ENCODE measurements around the gene UST. TPM values are rescaled to one million over a fixed set of nuclear protein-coding genes. Genes with fewer than 3 reads are reported as not detected.

Gene UST
- total RNA-seq, 4 donors from 2014 or later: 2.3 to 8.4 (median 2.8) TPM

DNA sequence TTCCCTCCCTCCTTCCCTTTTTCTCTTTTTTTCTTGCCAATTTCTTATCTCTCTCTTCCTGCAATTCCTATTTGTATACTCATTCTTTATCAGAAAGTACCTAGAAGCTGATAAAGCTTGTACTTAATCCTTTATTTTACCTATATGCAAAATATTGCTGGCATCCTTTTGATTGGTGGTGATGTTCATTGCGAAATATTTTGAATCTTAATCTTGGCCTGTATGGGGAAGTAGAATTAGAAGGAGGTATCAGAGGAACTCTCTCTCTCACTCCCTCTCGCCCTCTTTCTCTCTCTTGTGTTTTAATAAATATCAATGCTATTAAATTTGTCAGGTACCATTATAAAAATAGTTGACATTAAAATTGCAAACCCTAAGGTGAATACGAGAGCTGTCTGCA lies 52.8 kb downstream of the UST start:
- Histone ChIP-seq H3K4me3 (no peak overlapping the region), H3K9me3 (no peaks in the 10 kb centered on the region), H3K4me1 (no peaks in the 10 kb centered on the region), H3K27ac (no peak overlapping the region), H3K27me3 (no peaks in the 10 kb centered on the region), H3K36me3 (no peaks in the 10 kb centered on the region)
- ATAC-seq (no peak), DNase-seq (no peak)
- intact Hi-C loops (cut with DNase I; ENCODE audit: low total_unique reads): no loop called here
- in situ Hi-C loops (cut with MboI; ENCODE audit: low sequenced_read_pairs in 4 of 4): no loop called here
- TF ChIP-seq CTCF (IDR thresholded peaks at IDR 0.05 in 4 of 5, conservative IDR thresholded peaks at IDR 0.05 in 1 of 5) (no peak), POLR2A (IDR thresholded peaks at IDR 0.05) (no peak)

DNA sequence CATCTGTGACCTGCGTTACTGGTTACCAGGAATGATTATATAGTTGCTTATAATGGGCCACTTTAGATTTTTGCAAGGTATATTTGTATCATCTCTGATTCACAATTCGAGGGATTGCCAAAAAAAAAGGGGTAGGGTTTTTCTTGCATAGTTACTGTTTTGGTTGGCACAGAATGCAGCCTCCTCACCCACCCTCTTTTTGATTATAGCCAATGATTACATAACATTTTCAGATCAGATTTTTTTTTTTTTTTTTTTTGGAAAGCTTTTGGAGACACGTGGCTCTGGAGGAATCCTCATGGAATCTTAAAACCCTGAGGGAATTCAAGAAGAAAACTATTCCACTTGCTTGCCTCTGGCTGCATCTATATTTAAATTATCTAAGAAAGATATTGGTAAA lies 53.7 kb downstream of the UST start:
- in situ Hi-C loops (cut with MboI; ENCODE audit: low sequenced_read_pairs in 4 of 4) (no loop called here), intact Hi-C loops (cut with DNase I; ENCODE audit: low total_unique reads) (no loop called here)
- Histone ChIP-seq H3K27ac (no peak overlapping the region), H3K27me3 (no peaks in the 10 kb centered on the region), H3K4me1 (no peaks in the 10 kb centered on the region), H3K4me3 (no peak overlapping the region), H3K36me3 (no peaks in the 10 kb centered on the region), H3K9me3 (no peaks in the 10 kb centered on the region)
- ATAC-seq (no peak), DNase-seq (no peak)
- no peak for TF ChIP-seq POLR2A (IDR thresholded peaks at IDR 0.05)
- TF ChIP-seq CTCF (IDR thresholded peaks at IDR 0.05 in 4 of 5, conservative IDR thresholded peaks at IDR 0.05 in 1 of 5): no peak

DNA sequence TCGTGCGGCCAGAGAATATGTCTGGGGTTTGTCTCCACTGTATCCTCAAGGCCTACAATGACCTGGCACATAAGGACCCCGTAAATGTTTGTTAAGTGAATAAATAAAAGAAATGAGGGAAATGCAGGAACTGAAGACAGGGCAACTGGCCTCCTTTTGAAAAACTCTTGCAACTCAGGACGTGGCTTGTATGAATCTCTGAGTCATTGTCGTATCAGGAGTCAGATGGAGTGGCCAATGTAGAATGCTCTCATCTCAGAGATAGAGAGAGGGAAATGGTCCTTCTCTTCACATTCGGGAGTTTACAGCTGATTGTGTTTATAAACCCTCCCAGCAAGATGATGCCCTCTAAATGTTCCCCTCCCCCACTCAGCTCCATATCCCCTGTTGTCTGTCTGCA lies 57.1 kb downstream of the UST start:
- intact Hi-C loops (cut with DNase I; ENCODE audit: low total_unique reads): no loop called here
- no peaks in the 10 kb centered on the region for H3K9me3 ChIP-seq
- no peak overlapping the region for H3K27ac ChIP-seq
- no peak overlapping the region for H3K4me3 ChIP-seq
- H3K27me3 ChIP-seq: no peaks in the 10 kb centered on the region
- H3K4me1 ChIP-seq: no peaks in the 10 kb centered on the region
- DNase-seq (no peak), ATAC-seq (no peak)
- no peaks in the 10 kb centered on the region for H3K36me3 ChIP-seq
- in situ Hi-C loops (cut with MboI; ENCODE audit: low sequenced_read_pairs in 4 of 4): no loop called here
- TF ChIP-seq POLR2A (IDR thresholded peaks at IDR 0.05) (no peak), CTCF (IDR thresholded peaks at IDR 0.05 in 4 of 5, conservative IDR thresholded peaks at IDR 0.05 in 1 of 5) (no peak)

DNA sequence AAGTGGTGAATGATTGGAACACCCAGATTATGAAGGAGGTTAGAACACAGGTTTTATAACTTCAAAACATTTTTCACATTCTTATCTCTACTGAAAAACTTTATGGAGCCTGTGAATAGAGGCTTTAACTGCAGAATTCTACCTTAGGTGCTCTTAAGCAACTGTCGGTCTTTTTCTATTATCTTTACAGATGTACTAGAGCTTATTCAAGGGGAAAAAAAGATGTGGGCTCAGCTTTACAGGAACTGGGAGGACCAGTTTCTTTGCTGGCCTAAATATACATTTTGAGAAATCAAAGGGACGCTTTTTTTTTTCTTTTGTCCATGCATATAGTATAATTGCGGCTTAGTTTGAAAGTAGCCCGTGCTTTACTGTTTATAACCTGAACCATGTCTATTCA lies 58.9 kb downstream of the UST start:
- Histone ChIP-seq H3K9me3 (no peaks in the 10 kb centered on the region), H3K4me3 (no peak overlapping the region), H3K27me3 (no peaks in the 10 kb centered on the region), H3K36me3 (no peaks in the 10 kb centered on the region), H3K27ac (no peak overlapping the region), H3K4me1 (no peaks in the 10 kb centered on the region)
- ATAC-seq (no peak), DNase-seq (no peak)
- TF ChIP-seq POLR2A (IDR thresholded peaks at IDR 0.05) (no peak), CTCF (IDR thresholded peaks at IDR 0.05 in 4 of 5, conservative IDR thresholded peaks at IDR 0.05 in 1 of 5) (no peak)
- intact Hi-C loops (cut with DNase I; ENCODE audit: low total_unique reads): no loop called here
- in situ Hi-C loops (cut with MboI; ENCODE audit: low sequenced_read_pairs in 4 of 4): no loop called here

DNA sequence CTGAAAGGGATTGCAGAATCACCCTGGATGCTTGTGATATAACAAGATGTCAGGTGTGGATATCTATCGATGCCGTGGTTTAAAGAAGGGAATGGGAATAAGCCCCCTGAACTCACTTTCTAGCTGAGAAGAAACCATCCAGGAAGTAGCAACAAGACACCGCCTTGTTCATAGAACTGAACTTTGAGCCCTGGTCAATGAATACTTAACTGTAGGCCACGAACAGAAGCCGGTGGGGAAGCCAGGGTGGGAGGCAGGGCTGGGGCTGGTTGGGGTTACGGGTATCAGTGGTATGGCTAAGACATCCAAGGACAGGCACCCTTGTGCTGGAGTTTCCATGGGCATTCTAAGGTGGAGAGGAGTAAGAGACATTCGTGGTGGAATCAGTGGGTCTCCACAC lies 61.0 kb downstream of the UST start:
- ATAC-seq (no peak), DNase-seq (no peak)
- Histone ChIP-seq H3K27ac (no peak overlapping the region), H3K4me1 (no peaks in the 10 kb centered on the region), H3K9me3 (no peaks in the 10 kb centered on the region), H3K36me3 (no peaks in the 10 kb centered on the region), H3K27me3 (no peaks in the 10 kb centered on the region), H3K4me3 (no peak overlapping the region)
- intact Hi-C loops (cut with DNase I; ENCODE audit: low total_unique reads) (no loop called here), in situ Hi-C loops (cut with MboI; ENCODE audit: low sequenced_read_pairs in 4 of 4) (no loop called here)
- TF ChIP-seq CTCF (IDR thresholded peaks at IDR 0.05 in 4 of 5, conservative IDR thresholded peaks at IDR 0.05 in 1 of 5): no peak
- no peak for TF ChIP-seq POLR2A (IDR thresholded peaks at IDR 0.05)

All from gastrocnemius medialis (tissue), 4 donors.